NCI-H226 (cell line): ENCODE measurements around the gene RNF113B.

Source experiments
- DNase-seq: peaks from one replicate; pipeline ENCODE4 v3.0.0-alpha.2; 2015

Gene RNF113B

DNA sequence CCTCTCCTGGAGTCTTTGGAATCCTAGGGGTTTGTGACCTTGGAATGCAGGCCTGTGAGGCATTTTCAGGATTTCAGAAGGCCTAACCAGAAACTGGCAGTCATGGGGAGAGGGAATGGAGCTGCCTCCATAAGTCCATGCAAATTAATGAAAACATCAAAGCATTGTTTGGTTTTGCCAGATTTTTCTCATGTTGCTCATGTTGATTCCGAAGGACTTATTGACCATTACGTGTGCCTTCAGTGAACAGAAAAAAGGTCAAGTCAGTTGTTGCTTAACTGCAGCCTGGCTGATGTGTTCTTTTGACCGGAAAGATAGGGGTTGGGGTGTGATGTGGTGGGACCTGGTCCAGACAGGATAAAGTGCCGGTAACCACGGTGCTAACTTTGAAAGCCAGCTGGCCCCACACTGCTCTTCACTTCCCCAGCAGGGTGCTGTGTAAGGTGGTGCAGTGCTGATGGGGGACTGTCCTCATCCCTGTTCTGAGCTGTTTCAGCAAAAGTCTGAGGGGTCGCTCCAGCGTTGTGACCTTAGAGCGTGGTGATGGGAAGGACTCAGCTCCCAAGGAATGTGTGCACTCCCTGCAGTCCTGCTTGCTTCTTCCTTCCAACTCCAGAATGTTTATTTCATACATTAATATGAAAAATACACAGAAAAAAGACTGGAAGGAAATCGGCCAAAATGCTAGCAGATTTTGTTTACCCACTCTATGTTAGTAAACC is 3.5 kb downstream of the RNF113B start:
- DNase-seq, result peak; percentile 75

DNA sequence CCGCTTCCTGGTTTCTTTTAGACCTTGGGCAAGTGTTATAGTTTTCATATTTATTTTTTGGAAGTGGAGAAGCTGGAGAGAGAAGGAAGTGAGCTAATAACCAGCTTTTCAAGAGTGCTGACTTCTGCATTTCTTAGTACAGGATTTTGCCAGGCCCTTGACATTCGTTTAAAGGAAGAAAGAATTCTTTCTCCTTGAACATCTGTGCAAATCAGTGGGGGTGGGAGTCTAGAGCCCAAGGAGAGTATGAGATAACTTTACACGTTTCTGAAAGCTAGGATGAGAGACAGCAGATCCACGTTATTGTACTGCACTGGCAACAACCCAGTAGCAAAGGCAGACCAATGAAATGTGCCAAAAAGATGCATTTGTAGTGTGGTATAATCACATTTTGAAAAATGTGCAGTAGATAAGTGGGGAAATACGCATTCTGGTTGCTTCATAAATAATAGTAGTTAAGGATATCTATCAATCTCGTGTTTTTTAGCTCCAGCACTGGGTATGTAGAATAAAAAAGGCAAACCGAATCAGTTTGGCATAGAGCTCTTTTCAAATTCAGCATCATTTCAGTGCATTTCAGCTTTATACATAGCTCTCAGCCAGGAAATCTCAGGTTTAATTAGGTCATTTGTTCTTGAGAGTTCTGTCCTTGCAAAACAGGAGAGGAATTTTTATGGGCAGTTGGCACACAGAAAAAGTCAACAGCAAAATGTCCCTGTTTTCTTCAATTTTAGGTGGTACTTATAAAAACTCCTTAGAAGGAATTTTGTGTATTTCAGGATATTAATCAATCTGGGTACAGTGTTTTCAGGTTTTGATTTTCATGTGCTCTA is 4.3 kb downstream of the RNF113B start:
- peak; percentile 32 for DNase-seq

GRCh38 chr13:98171900-98172589 is 5.0 kb downstream of the RNF113B start:
- peak; percentile 39 for DNase-seq

GRCh38 chr13:98169331-98169730 is 7.7 kb downstream of the RNF113B start:
- no peak for DNase-seq

GRCh38 chr13:98162935-98163334 is 14.1 kb downstream of the RNF113B start:
- no peak for DNase-seq

DNA sequence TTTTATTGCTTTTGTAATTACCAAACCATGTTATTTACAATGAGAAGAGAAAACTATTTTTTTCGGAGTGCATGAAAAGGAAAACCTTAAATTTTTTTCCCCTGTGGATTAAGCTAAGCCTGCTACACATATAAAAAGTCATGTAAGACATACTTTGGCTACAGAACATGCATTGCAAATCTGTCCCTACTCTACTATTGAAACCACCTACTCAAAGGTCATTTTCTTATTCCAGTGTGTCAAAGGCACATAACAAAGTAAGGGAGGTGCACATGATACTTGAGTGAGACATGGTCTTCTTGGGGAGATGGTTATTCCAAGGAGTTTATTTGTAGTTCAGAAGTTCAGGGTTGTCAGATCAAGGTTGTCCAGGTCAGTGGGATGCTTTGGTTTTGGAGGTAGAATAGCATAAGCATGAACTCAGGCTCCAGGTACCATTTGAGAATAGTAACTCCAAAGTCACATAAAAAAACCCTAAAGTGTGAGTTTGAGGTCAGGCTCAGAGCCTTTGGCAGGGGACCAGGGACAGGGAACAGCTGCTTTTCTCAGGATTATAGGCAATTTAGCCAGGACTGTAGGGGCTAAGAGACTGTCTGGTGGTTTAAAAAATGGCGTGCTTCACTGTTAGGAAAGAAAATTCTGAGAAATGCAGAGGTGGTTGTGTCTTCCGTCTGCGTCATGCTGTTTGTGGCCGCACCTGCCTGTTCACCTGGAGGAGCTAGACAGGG is 18.7 kb downstream of the RNF113B start:
- DNase-seq, result no peak

DNA sequence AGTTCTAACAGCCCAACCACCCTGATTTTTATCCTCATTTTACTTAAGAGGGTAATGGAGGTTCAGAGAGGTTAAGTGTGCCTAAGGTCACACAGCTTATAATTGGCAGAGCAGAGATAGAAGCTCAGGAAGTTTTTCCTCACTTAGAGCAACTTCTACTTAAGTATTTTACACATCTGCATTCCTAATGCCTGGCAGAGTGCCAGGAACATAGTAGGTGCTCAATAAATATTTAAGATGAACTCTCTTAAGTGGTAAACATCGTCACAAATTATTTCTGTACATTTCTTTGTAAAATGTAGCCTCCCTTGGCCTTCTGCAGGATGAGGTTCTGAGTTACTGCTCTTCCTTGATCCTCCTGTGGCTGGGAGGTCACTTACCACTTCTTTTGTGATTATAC is 19.5 kb downstream of the RNF113B start:
- DNase-seq, result no peak

DNA sequence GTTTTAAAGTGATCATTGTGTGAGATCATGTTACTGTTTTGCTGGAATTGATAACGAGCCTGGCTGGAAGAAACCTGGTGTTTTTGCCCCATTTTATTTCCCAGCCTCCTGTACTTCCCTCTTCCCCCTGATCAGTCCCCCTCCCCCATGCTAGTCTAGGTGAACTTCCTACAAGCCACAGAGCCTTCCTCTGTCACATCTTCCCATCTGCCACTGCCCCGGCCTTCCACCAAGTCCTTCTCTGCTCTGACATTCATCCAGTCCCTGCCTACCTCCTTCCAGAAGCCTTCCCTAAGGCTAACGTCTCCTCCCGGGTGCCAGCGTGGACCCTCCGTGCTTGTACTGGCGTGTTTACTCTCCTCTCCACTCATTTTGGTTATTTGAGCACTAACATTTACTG is 19.9 kb downstream of the RNF113B start:
- no peak for DNase-seq

DNA sequence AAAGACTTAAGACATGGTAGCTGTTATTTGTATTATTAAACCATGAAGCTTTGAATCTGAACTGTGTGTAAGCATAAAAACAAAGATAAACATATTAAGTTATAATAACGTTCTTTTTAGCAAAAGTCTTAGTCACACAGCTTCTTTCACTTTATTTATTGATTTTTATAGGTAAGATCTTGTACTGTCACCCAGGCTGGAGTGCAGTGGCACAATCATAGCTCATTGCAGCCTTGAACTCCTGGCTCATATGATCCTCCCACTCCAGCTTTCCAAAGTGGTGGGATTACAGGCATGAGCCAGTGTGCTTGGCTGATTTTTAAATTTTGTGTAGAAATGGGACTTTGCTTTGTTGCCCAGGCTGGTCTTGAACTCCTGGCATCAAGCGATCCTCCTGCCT is 20.8 kb downstream of the RNF113B start:
- DNase-seq, result no peak

DNA sequence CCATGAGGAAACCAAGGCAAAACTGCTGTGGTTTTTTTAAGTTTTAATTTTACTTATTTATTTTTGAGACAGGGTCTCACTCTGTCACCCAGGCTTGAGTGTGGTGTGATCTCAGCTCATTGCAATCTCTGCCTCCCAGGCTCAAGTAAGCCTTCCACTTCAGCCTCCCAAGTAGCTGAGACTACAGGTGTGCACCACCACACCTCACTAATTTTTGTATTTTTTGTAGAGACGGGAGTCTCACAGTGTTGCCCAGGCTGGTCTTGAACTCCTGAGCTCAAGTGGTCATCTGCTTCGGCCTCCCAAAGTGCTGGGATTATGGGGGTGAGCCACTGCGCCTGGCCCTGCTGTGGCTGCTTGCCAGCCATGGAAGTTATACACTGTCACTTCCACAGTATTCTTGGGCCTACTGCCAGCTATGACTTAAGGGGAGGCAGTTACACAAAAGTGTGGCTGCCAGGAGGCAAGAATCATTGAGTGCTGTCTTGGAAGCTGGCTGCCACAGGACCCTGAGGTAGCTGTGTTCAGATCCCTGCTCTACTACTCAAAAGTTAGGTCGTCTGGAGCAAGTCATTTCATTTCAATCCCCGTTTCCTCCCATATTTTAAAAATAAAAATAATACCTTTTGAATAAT is 21.5 kb downstream of the RNF113B start:
- DNase-seq, result peak; percentile 33

DNA sequence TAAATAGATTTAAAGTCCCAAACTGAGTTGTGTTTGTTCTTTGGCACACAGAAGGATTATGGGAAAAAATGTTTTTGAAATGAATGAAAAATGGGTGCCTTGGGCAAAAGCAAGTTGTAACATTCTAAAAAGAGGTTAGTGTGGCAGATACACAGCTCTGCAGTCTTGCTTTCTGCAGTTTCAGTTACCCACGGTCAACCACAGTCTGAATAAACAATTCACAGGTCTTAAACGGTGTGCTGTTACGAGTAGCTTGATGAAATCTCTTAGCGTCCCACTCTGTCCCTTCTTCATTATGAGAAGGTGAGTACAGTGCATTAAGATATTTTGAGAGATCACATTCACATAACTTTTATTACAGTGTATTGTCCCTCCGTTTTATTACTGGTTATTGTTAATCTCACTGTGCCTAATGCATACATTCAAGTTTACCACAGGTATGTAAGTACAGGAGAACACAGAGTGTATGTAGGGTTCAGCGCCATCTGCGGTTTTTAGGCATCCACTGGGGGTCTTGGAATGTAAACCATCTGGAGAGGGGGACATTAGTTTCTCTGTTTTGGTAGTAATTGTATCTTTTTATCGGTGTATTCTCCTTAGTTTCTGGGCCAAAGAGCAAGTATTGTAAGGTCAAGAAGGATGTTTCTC is 26.1 kb downstream of the RNF113B start:
- no peak for DNase-seq

DNA sequence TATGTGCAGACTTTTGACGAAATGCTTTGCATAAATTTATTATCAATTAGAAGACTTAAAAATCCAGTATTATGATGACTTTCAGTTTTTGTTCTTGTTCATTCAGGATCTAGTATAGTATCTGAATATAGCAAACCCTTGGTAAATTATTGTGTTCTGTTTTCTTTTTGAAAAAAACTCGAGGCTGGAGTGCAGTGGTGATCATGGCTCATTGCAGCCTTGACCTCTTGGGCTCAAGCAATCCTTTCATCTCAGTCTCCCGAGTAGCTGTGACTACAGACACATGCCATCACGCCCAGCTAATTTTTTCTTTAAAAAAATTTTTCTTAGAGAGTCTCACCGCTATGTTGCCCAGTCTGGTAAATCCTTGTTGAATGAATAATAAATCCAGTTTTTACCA is 29.5 kb downstream of the RNF113B start:
- DNase-seq, result no peak

GRCh38 chr13:98144801-98145350 is 32.2 kb downstream of the RNF113B start:
- no peak for DNase-seq

DNA sequence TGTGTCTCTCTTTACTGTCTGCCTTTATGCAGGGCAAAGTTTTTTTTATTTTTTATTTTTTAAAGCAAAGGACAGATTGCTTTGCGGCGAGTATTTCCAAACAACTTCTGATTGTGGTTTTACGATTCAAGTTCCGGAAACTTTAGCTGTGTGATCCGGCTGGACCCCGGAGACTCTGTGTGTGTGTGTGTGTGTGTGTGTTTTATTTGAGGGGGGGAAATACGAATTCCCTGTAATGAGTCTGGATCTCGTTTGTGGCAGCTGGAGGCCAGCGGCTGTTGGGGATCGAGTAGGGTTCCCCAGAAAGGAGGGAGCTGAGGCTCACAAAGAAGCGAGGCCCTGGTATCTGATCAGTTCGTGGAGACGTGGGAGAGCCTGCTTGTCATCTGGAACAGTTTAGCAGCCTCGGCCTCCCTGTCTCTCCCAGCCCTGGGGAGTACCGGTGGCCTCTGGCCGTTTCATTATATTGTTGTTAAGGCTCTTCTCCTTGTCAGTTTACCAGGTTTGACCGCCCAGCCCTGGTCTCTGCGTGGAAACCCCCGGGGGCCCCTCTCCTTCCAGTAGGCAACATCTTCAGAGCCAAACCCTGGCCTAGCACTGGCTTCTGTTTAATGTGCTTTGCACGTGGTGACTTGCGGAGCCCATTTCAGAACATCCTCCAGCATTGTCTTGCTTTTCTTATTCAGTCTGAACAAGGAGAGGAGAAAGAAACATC is 32.9 kb downstream of the RNF113B start:
- DNase-seq, result no peak

- no peak for DNase-seq
Observed at GRCh38 chr13:98143601-98144026, 33.5 kb downstream of the RNF113B start.

GRCh38 chr13:98143157-98143553 is 33.9 kb downstream of the RNF113B start:
- DNase-seq, result no peak

DNA sequence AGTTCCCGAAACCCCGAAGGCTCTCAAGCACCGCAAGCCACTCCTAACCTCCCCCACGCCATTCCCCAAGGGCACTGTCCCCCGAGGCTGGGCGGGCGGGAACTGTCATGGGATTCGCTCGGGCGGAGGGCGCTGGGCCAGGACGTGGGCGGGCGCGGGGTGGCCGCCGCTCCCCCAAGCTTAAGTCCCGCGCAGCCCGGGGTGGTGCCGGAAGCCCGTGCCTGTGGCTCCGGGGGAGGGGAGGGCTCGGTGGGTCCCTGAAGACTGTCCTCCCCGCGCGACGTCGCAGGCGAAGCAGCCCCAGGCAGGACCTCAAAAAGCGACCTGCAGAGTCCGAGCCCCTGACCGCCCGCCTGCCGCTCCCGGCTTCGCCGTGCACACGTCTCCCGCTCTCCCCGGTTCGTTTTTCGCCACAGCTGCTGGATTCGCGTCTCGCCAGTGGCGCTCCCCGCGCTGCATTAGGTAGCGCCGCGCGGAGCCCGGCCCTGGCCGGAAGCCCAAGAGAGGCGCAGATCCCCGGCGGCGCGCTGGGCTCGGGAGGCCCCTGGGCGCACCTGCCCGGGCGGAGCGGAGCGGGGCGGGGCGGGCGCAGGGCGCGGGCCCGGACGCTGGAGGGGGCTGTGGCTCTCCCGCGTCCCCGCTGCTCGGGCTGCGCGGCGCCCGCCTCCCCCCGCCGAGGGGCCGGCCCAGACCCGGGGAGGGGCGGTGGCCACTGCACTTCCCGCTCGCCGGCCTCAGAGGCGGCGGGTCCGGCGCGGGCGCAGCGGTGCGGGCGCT is 34.5 kb downstream of the RNF113B start, which contains the start of gene FARP1:
TSS of gene FARP1 (plus strand) at position 715 of the 777 bp plus-strand sequence. CDS start 70,149 bp downstream, outside the sequence.
- DNase-seq, result peak; percentile 66

DNA sequence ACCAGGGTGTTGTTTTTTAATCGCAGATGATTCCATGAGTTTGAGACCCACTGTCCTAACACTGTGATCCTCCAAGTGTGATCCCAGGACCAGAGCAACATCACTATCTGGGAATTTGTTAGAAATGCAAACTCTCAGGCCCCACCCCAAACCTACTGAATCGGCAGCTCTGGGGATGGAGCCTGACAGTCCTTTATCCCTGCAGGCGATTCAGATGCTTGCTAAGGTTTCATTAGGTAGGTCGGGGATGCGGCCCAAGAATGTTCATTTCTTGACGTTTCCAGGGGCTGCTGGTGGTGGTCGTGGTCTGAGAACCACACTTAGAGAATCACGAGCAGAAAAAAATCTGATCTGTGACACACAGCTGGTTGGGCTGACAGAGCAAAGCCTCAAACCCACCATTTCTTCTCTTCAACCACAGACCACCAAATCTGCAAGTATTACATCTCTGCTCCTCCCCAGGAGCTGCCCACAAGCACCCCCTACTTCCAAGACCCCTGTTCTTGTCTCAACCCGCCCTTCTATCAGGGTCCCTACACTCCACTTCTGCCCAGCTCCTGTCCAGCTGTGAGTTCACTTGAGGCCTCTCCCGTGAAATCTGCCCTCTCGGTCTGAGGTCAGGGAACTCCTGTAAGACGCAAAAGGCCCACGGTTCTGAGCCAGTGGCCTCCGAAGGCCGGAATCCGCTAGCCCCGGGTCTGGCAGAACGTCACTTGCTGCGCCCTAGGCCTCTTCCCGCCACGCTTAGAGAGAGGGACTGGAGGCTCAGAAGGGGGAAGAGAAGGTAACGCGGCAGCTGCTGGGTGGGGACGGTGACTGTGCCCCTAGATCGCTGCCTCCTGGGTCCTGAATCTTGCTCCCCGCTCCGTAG is 35.3 kb downstream of the RNF113B start:
- no peak for DNase-seq

DNA sequence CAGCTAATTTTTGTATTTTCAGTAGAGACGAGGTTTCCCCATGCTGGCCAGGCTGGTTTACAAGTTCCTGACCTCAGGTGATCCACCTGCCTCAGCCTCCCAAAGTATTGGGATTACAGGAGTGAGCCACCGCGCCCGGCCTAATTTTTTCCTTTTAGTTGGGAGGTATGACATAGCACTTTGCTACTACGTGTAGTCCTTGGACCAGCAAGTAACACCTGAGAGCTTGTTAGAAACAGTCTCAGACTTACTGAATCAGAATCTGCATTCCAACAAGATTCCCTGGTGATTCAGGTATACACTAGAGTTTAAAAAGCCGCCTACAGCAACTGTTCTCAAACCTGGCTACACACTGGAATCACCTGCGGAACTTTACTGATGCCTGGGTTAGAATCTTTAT is 36.0 kb downstream of the RNF113B start:
- no peak for DNase-seq
